ENCODE results near the gene PAPLN. TPM values are rescaled to one million over a fixed set of nuclear protein-coding genes. Genes with fewer than 3 reads are reported as not detected.

PAPLN gene
- total RNA-seq, 1 donor from 2014 or later, result 6.7 TPM

DNA sequence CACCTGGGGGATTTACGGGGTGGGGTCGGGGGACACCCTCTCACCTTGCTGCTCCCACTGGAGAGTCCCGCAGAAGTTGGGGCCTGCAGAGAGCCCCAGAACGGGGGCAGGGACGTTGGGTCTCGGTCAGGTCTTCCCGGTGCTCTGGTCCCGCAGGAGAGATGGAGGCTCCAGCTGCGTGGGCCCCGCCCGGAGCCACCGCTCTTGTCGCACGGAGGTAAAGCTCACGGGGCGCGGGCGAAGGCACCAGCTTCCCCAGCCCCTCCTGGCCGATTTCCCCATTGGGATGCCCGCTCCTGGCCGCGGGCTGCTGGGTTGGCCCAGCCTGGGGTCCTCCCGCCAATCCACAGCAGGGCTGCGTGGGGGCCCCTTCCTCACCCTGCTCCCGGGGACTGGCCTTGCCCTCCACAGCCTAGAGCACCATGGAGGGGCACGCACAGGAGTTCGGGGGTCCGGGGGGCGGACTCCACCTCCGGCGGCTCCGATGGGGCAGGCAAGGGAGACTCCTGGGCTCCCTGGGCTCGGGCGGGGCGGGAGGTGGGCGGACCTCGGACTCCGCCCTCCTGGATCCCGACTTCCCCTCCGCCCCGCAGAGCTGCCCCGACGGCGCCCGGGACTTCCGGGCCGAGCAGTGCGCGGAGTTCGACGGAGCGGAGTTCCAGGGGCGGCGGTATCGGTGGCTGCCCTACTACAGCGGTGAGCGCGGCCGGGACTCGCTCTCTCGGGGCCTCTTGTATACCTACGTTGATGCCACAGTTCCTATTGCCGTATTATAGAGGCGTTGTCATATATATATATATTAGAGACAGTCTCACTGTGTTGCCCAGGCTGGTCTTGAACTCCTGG is 8.4 kb downstream of the PAPLN start:
- DNase-seq (ENCODE audit: low spot score), result no peak

DNA sequence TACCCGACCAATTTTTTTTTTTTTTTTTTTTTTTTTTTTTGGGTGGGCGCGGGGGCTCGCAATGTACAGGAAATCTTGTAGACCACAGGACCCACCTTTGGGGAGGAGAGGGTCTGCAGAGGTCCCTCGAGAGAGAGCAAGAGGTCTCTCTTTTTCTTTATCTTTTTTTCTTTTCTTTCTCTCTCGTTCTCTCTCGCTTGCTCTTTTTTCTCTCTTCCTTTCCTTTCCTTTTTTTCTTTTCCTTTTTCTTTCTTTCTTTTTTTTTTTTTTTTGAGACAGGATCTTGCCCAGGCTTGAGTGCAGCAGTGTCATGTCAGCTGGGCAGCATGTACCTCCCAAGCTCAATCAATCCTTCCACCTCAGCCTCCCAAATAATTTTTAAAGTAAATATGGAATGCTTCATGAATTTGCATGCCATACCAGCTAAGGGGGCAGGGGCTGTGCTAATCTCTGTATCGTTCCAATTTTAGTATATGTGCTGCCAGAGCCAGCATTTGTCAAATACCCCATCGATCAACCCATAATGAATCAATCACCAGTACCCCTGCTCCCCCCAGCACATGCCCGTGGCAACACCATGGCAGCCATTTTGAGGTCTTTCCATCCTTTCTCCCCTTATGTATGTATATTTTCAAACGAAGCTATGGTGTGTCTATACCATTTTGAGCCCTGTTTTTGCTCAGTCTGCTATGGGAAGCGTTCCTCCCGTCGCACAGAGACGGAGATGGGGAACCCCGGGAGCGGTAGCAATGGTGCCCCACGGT is 9.3 kb downstream of the PAPLN start:
- DNase-seq (ENCODE audit: low spot score), result no peak

DNA sequence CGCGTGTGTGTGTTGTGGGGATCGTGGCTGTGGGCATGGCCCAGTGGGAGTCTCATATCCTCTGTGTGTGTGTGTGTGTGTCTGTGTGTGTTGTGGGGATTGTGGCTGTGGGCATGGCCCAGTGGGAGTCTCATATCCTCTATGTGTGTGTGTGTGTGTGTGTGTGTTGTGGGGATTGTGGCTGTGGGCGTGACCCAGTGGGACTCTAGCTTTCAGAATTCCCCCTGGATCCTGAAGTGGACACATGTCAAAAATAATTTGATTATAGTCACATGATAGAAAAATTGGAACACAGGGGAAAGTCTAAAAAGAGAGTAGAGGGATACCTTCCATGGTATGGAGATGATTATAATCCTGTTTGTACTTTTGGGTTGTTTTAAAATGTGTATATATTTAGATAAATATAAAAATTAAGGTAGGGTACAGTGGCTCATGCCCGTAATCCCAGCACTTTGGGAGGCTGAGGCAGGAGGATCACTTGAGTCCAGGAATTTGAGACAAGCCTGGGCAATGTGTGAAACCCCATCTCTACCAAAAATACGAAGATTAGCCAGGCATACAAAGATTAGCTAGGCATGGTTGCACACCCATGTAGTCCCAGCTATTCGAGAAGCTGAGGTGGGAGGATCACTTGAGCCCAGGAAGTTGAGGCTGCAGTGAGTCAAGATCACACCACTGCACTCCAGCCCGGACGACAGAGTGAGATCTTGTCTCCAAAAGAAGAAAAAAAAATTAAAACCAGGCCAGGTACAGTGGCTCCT is 11.0 kb downstream of the PAPLN start:
- no peak for DNase-seq (ENCODE audit: low spot score)

DNA sequence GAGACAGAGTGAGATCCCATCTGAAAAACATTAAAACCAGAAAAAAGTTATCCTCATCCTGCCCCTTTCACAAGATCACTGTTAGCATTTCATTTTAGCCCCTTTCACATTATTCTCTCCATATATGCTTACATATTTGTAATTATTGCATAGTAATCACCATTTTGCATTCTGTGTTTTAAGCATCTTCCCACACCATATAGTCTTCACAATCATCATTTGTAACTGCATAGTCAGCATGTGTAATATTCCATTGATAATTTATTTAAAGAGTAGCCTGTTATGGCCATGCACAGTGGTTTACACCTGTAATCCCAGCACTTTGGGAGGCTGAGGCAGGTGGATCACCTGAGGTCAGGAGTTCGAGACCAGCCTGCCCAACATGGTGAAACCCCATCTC is 11.8 kb downstream of the PAPLN start:
- no peak for DNase-seq (ENCODE audit: low spot score)

DNA sequence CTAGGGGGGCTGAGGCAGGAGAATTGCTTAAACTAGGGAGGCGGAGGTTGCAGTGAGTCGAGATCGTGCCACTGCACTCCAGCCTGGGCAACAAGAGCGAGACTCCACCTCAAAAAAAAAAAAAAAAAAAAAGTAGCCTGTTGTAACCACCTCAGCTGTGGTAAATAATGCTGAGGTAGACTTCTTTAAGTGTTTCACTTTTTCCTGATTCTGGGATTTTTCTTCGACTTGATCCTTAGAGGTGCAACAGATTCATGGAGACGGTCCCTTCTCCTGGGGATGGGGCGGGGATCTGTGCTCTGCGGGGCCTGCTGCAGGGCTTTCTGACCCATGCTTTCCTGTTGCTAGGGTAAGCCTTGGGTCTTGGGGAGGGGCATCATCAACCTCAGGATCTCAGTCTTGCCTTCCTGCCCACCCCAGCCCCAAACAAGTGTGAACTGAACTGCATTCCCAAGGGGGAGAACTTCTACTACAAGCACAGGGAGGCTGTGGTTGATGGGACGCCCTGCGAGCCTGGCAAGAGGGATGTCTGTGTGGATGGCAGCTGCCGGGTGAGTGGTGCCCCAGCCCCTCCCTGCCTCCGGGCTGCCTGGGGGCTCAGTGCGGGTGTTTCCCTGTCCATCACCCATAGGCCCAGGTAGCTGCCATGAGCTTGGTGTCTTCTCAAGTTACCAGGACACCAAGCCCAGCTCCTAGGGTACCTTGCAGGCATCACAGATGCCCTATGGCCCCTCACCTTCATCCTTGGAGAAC is 12.4 kb downstream of the PAPLN start:
- no peak for DNase-seq (ENCODE audit: low spot score)

DNA sequence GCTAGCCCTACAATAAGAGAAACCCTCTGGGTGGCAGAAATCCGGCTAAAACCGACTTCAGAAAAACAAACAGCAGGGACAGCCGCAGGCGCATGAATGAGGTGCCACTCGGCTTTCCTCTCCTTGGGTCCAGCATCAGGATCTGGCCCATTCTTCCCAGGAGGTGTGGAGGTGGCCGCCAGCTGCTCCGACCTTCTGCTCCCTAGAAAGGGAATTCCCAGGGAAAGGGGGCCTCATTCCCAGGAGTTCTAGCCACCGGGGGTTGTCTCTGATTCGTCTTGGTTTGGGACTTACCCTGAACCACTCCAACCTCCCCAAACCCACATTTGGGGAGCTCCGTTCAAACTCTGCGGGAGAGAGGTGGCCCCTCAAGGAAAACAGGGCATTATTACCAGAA is 13.0 kb downstream of the PAPLN start:
- DNase-seq (ENCODE audit: low spot score), result no peak

DNA sequence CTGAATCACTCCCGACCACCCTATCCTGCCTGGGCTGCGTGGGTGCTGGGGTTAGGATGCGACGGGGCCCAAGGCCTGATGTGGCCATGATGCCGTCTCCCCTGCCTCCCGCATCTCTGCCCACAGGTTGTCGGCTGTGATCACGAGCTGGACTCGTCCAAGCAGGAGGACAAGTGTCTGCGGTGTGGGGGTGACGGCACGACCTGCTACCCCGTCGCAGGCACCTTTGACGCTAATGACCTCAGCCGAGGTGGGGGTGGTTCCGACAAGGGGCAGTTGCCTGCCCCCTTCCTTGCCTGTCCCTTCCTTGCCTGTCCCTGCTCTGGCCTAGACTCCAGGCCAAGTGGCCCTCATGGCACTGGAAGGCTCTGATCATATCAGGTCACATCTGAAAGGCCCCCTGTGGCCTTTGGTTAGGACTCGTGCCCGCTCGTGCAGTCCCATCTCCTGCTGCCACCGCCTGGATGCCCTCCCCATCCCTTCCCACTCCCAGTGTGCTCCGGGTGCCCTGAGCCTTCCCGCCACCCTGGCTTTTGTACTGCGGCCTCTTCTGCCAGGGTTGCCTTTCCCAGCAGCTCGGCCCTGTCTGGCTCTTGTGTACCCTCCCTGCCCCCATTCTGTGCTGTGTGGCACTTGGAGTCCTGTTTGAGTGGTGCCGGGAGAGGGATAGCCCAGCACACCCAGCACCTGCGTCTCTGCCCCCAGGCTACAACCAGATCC is 13.6 kb downstream of the PAPLN start:
- DNase-seq (ENCODE audit: low spot score), result no peak

DNA sequence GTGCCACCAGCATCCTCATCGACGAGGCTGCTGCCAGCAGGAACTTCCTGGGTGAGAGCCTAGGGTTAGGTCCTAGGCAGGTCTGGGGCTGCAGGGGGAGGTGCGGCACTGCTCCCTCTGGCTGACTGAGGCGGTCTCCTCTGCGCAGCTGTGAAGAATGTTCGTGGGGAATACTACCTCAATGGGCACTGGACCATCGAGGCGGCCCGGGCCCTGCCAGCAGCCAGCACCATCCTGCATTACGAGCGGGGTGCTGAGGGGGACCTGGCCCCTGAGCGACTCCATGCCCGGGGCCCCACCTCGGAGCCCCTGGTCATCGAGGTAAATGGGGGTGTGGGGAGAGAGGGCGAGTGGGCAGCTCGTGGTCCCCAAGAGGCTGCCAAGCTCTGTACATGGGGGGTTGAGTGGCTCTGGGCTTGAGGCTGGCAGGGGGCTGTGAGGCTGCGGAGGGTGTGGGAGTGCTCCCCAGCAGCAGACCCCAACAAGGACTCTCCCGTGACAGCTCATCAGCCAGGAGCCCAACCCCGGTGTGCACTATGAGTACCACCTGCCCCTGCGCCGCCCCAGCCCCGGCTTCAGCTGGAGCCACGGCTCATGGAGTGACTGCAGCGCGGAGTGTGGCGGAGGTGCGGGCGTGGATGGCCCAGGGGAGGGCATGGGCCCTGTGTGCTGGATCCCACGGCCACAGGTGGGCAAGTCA is 14.4 kb downstream of the PAPLN start:
- no peak for DNase-seq (ENCODE audit: low spot score)

DNA sequence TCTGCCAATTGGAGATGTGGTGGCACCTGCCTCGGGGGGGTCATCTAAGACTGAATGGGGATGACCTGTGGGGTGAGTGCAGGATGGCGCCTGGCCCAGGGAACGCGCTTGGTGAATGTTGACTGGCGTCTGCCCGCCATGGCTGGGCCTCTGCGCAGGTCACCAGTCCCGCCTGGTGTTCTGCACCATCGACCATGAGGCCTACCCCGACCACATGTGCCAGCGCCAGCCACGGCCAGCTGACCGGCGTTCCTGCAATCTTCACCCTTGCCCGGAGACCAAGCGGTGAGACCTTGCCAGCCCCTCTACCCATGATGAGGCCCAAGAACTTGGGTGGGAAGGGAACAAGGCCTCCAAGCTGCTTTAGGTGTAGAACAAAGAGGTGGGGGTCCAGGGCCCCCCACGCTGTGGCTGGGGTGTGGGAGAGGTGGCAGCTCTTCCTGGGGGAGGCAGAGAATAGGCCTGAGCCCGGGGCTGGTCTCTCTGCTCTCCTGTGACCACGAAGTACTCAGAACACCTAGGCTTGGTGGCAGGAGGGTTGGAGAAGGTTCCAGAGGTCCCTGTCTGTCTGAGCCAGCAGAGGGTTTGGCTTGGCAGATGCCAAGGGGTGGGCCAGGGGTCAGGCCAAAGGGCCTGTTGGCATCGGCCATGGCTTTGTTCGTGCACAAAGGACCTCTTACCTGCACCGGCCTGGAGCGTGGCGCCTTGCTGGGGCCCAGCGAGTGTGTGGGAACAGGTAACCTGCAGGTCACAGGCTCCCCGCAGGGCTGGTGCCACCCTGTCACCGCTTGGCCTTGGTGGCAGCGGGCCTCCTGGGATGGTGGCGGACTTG is 15.4 kb downstream of the PAPLN start:
- no peak for DNase-seq (ENCODE audit: low spot score)

DNA sequence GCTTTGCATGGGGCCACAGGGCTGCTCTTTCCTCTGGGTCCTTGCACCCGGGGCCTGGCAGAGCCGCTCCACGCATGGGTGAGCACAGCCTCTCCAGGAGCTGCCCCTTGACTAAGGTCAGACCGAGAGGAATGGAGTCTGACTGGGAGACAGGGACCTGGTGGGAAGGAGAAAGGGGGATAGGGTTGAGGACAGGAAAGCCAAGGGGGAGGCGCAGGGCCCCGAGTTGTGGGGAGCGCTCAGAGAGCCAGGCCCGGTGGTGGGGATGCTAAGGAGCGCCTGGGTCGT is 16.0 kb downstream of the PAPLN start:
- DNase-seq (ENCODE audit: low spot score), result no peak

DNA sequence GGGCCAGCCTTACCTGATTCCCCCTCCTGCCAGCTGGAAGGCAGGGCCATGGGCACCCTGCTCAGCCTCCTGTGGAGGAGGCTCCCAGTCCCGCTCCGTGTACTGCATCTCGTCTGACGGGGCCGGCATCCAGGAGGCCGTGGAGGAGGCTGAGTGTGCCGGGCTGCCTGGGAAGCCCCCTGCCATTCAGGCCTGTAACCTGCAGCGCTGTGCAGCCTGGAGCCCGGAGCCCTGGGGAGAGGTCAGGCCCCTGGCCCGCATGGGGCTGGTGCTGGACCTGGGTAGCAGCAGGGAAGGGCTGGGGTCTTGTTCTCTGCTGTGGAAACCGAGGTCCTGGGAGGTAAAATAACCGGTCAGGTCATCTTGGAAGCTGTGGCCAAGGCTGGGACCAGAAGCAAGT is 16.4 kb downstream of the PAPLN start:
- no peak for DNase-seq (ENCODE audit: low spot score)

DNA sequence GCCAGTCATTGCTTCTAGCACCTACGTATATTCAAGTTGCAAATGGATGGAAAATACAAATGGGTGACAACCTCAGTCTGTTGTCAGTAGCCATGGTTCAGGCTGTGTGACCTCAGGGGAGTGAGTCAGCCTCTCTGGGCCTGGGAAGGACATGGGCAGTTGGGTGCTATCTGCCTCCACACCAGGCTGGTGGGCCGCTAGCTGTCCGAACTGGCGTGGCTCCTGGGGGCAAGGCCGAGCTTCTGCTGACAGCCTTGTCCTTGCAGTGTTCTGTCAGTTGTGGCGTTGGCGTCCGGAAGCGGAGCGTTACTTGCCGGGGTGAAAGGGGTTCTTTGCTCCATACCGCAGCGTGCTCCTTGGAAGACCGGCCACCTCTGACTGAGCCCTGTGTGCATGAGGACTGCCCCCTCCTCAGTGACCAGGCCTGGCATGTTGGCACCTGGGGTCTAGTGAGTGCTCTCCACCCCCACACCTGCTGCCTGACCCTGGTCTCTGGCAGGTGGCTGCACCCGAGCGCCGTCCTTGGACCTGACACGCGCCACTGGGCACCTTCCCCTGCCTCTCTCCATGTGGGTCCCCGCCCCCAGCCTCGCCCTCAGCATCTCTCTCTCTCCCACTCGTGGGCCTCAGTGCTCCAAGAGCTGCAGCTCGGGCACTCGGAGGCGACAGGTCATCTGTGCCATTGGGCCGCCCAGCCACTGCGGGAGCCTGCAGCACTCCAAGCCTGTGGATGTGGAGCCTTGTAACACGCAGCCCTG is 17.1 kb downstream of the PAPLN start:
- no peak for DNase-seq (ENCODE audit: low spot score)

DNA sequence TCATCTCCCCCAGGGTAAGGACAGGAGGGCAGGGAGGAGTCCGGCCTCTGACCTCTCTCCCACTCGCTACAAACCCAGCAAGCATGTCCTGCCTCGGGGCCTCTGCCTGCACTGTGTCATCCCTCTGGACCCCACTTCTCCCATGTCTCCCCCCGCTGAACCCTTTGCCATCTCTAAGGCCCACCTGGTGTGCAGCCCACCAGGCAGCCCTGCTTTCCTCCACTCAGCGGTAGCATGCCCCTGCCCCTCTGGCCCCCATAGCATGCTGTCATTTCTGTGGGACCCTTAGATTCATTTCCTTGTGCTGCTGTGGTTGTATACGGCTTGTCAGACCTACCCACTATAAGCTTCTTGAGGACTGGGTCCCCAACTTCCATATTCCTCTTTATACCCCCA is 17.7 kb downstream of the PAPLN start:
- no peak for DNase-seq (ENCODE audit: low spot score)

DNA sequence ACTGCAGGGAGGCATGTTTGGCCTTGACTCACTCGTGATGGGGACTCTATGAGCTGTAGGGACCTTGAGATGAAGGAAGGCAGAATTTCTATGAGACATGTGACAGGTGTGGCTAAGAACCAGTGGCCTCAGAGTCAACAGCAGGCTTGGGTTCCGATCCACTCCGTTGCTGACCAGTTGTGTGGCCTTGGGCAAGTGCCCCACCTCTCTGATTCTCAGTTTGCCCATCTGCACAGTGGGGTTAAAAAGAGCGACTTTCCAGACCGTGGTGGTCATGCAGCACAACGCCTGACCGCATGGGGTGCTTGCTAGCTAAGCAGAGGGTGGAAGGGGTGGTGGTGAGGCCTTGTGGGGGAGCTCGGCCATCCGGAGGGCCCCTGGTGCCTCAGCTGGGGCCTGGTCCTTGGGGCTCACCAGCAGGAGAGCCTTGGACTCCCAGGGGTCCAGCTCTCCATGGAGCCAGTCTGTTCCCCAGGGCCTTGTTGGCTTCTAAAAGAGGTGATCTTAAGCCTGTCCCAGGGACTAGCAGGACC is 18.5 kb downstream of the PAPLN start:
- no peak for DNase-seq (ENCODE audit: low spot score)

DNA sequence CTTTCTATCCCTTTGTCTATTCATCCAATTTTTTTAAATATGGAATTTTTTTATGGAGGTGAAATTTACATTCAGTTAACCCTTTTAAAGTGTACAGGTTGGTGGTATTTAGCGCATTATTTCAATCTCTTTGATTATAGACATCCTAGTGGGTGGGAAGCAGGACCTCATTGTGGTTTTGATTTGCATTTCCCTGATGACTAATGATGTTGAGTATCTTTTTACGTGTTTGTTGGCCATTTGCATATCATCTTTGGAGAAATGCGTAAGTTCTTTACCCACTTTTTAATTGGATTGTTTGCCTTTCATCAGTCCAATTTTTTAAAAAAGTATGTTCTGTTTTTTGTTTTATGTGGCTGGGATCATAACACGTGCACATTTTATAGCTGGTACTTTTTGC is 20.8 kb downstream of the PAPLN start:
- no peak for DNase-seq (ENCODE audit: low spot score)

DNA sequence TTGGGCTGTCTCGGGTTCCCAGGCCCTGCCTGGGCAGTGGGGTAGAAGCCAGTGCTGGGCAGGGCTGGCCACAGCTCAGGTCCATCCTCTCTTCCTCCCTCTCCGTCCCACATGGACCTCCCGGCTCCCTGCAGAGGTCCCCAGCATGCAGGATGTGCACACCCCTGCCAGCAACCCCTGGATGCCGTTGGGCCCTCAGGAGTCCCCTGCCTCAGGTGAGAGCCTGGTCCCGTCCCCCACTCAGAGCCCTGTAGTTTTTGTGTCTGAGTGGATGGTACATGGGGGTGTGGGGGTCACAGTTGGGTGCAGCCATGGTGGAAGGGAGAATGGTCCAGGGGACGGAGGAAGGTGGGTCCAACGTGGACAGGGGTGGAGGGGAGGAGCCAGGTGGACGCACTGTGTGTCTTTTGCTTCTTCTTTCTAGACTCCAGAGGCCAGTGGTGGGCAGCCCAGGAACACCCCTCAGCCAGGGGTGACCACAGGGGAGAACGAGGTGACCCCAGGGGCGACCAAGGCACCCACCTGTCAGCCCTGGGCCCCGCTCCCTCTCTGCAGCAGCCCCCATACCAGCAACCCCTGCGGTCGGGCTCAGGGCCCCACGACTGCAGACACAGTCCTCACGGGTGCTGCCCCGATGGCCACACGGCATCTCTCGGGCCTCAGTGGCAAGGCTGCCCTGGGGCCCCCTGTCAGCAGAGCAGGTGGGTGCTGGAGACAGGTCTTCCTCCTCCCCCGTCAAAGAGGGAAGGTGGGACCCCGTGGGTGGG is 21.7 kb downstream of the PAPLN start:
- DNase-seq (ENCODE audit: low spot score), result no peak

DNA sequence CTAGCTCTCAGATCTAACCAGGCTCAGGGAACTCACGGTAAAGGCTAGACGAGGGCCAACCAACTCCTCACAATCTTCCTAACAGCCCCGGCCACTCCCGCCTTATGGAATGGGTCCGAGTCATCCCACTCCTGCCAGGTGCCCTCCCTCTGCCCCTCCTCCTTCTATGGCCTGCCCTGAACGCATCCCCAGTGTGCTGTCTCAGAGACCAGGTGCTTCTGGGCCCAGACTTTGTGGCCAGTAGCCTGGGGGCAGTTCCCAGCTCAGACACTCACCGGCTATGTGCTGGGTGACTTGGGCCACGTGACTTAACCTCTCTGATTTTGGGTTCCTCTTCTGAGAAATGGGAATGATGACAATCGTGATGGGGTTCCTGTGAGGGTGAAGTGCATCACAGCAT is 22.5 kb downstream of the PAPLN start:
- no peak for DNase-seq (ENCODE audit: low spot score)

DNA sequence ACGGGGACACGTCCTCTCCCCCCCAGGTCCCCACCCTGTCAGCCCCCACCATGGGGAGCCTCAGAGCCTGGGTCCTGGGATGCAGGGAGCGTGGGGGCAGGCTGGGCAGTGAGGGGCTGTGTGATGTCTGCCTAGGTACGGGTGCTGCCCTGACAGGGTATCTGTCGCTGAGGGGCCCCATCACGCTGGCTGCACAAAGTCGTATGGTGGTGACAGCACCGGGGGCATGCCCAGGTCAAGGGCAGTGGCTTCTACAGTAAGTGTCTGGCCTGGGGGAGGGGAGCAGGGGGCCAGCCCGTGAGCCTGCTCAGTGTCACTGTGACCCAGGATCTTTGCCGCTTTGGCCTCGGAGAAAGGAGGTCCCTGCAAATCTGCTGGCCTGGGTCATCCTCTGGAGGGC is 23.3 kb downstream of the PAPLN start:
- no peak for DNase-seq (ENCODE audit: low spot score)
